ENCODE measurements around the gene GASK1A.

- TF ChIP-seq RELA (IDR thresholded peaks at IDR 0.05; ENCODE audit: borderline replicate concordance, partially characterized antibody) (no peak), ZZZ3 (IDR thresholded peaks at IDR 0.05; ENCODE audit: control insufficient read depth, insufficient read length, low read depth) (no peak), MAX (IDR thresholded peaks at IDR 0.05; ENCODE audit: low read depth, low read length) (no peak), RAD21 (IDR thresholded peaks at IDR 0.05; ENCODE audit: insufficient read depth, low read depth, low read length) (no peak), POU2F2 (IDR thresholded peaks at IDR 0.05; ENCODE audit: borderline replicate concordance, low read depth, low read length) (no peak), ATF3 (IDR thresholded peaks at IDR 0.05; ENCODE audit: borderline replicate concordance, extremely low read depth, low read depth, low read length) (no peak), E2F4 (IDR thresholded peaks at IDR 0.05; ENCODE audit: low read depth, low read length) (no peak), TARDBP (IDR thresholded peaks at IDR 0.05; ENCODE audit: borderline replicate concordance) (no peak), ELK1 (IDR thresholded peaks at IDR 0.05; ENCODE audit: low read depth, low read length) (no peak), POLR2AphosphoS5 (IDR thresholded peaks at IDR 0.05; ENCODE audit: low read length) (no peak), TAF1 (IDR thresholded peaks at IDR 0.05; ENCODE audit: borderline replicate concordance, low read depth, low read length) (no peak)
Observed at GRCh38 chr3:43082457-43082856, 103.3 kb downstream of the GASK1A start.

Data from GM12878 (cell line).